Stimulated activated CD4-positive, alpha-beta T cell treated with anti-CD3 and anti-CD28 coated beads, Interleukin-1b, Interleukin-23, amount 100 ng/mL, for 48 hours (primary cell): ENCODE measurements around the gene PATE4.

ENCODE experiments used
- DNase-seq: peaks from one replicate; pipeline ENCODE4 v3.0.0-alpha.2; 2020

PATE4 gene

DNA sequence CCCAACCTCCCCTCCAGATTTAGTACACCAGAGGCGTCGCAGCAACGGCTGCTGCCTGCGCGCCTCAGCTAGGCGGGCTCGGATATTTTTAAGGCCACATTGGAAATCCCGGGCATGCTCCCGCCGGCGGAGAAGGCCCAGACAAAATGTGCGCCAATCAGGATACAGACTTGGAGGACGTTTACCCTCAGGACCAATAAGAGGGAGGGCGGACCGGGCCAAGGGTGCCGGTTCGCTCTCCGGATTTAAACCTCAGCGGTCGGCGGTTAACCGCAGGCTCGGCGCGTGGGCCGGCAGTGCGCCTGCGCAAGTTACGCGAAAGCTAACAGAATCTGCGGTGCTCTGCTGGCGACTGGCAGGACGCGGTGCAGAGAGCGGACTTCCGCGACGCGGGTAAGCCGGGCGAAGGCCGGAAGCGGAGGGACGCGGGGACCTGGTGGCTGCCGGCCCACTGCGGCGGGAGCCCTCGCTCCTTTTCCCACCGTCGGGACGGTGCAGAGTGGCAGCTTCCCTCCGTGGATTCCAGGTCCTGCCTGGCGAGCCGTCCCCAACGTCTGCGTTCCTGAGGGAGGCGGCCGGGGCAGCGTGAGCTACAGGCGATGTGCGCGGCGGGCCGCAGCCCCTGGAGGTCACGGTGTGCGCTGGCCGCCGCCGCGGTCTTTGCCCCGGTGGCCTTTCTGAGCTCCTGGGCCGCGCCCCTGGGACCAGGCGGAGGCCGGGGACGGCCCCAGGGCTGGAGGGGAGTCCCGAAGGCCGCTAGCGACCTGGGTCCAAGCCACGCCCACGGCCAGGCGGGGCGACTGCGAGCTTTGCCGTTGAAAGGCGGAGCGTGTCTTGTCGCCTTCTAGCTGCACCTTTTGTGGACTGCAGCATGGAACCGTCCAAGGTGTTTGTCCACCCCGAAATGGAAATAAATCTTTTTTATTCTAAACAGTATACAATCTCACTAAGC lies 54.5 kb downstream of the PATE4 start, which contains the start of gene HYLS1:
HYLS1 (plus strand) TSS at position 296 of the 952 bp plus-strand sequence. CDS start 11,701 bp downstream, outside the sequence.
- DNase-seq = peak; percentile 95
